H1 (cell line): Measurements from ENCODE around the gene IL7R. TPM values are rescaled to one million over a fixed set of nuclear protein-coding genes. Genes with fewer than 3 reads are reported as not detected.
A peak's percentile ranks its signal among the peaks of the same experiment; 100 is the strongest.

Experiments
- CTCF ChIA-PET: fragments of 300-600 bp; sonication (Branson Sonifier 250); formaldehyde crosslinking; loops from one replicate; lab custom pipeline; 2021; ENCODE audit not compliant: partially characterized antibody; lab: Charles Lee
- POLR2A ChIA-PET: fragments of 300-600 bp; sonication (Branson Sonifier 250); formaldehyde crosslinking; loops from one replicate; lab custom pipeline; 2021; ENCODE audit warnings: inconsistent platforms; ENCODE audit not compliant: partially characterized antibody; lab: Charles Lee
- DNase-seq, 2 experiments: peaks; one replicate each; pipeline versions ENCODE4 v3.0.0 to v3.0.0-alpha.2; 2010 to 2022; ENCODE audit warnings: low spot score in 2 of 2, low read depth in 1 of 2, mixed read lengths in 1 of 2
- FAIRE-seq: peaks from 2 replicates; lab custom pipeline; 2011; peaks lifted over from hg19 to GRCh38; lab: Jason Lieb, UNC
- H2AFZ ChIP-seq: 2 replicates; pipeline ENCODE4 v1.8.1; 2012; ENCODE audit warnings: low read length, inconsistent platforms
- H2AK5ac ChIP-seq: 2 replicates; pipeline ENCODE4 v1.6.1; 2013; ENCODE audit warnings: low read depth, low read length
- H2BK120ac ChIP-seq: replicated peaks from 2 replicates; pipeline ENCODE3; 2013; ENCODE audit warnings: low read depth, low read length, inconsistent platforms
- H2BK12ac ChIP-seq: 2 replicates; pipeline ENCODE4 v1.6.1; 2013; ENCODE audit warnings: low read depth, low read length
- H2BK15ac ChIP-seq: 2 replicates; pipeline ENCODE4 v1.6.1; 2013; ENCODE audit warnings: low read length
- H2BK20ac ChIP-seq: 2 replicates; pipeline ENCODE4 v1.6.1; 2013; ENCODE audit warnings: low read length
- H2BK5ac ChIP-seq: 2 replicates; pipeline ENCODE4 v1.6.1; 2013; ENCODE audit warnings: low read depth, low read length
- H3K14ac ChIP-seq: 2 replicates; pipeline ENCODE4 v1.6.1; 2013; ENCODE audit warnings: inconsistent platforms; ENCODE audit not compliant: insufficient read length
- H3K18ac ChIP-seq: 2 replicates; pipeline ENCODE4 v1.6.1; 2013; ENCODE audit warnings: low read length; ENCODE audit errors: extremely low read depth
- H3K23ac ChIP-seq: 2 replicates; pipeline ENCODE4 v1.6.1; 2013; ENCODE audit warnings: inconsistent platforms; ENCODE audit not compliant: insufficient read length
- H3K23me2 ChIP-seq: 2 replicates; pipeline ENCODE4 v1.6.1; 2013; ENCODE audit warnings: low read depth, low read length
- H3K27ac ChIP-seq: 2 replicates; pipeline ENCODE4 v1.6.1; 2011; ENCODE audit warnings: low read depth, low read length, inconsistent platforms
- H3K27me3 ChIP-seq, 4 experiments: replicated peaks in 1 of 4; 1 replicate in 1 of 4; 2 replicates in 3 of 4; pipeline versions ENCODE4 v1.6.1 to v1.8.1; 2011 to 2013; ENCODE audit warnings: low read length in 3 of 4, mild to moderate bottlenecking in 3 of 4, inconsistent platforms in 2 of 4, mixed read lengths in 2 of 4, moderate library complexity in 1 of 4; ENCODE audit not compliant: control insufficient read depth in 3 of 4, insufficient read depth in 3 of 4; ENCODE audit errors: extremely low read depth in 1 of 4
- H3K36me3 ChIP-seq, 4 experiments: 2 replicates each; pipeline versions ENCODE4 v1.6.1 to v1.8.1; 2011 to 2013; ENCODE audit warnings: mild to moderate bottlenecking in 4 of 4, low read length in 3 of 4, moderate library complexity in 2 of 4, control low read depth in 1 of 4, inconsistent platforms in 1 of 4; ENCODE audit not compliant: insufficient read depth in 4 of 4, control insufficient read depth in 2 of 4
- H3K4ac ChIP-seq: replicated peaks from 2 replicates; pipeline ENCODE3; 2013; ENCODE audit warnings: low read length, low read depth, mixed read lengths, inconsistent platforms; ENCODE audit not compliant: insufficient read length
- H3K4me1 ChIP-seq, 4 experiments: replicated peaks in 1 of 4; 1 replicate in 1 of 4; 2 replicates in 3 of 4; pipeline versions ENCODE4 v1.6.1 to v1.8.1; 2011 to 2013; ENCODE audit warnings: low read length in 3 of 4, inconsistent platforms in 2 of 4, mixed read lengths in 1 of 4; ENCODE audit not compliant: insufficient read depth in 4 of 4, control insufficient read depth in 3 of 4
- H3K4me2 ChIP-seq, 2 experiments: 2 replicates each; pipeline versions ENCODE4 v1.6.1 to v1.8.1; 2011 to 2013; ENCODE audit warnings: low read depth in 2 of 2, low read length in 2 of 2, control low read depth in 1 of 2, inconsistent platforms in 1 of 2, mild to moderate bottlenecking in 1 of 2; ENCODE audit not compliant: insufficient read depth in 1 of 2
- H3K4me3 ChIP-seq, 4 experiments: fragments of 200-600, 300-600 bp in 1 of 4; sonication (generic), shearing (Covaris generic), sonication (Bioruptor Twin) in 1 of 4; 2 replicates each; pipeline versions ENCODE4 v1.5.1 to v1.8.1; 2011 to 2016; ENCODE audit warnings: low read length in 4 of 4, low read depth in 3 of 4, control low read depth in 2 of 4, inconsistent platforms in 2 of 4, mild to moderate bottlenecking in 2 of 4, mixed read lengths in 1 of 4, moderate library complexity in 1 of 4; ENCODE audit not compliant: insufficient read depth in 2 of 4; ENCODE audit errors: extremely low read depth in 1 of 4
- H3K56ac ChIP-seq: replicated peaks from 2 replicates; pipeline ENCODE3; 2013; ENCODE audit warnings: low read depth, mild to moderate bottlenecking, mixed read lengths, low read length, inconsistent platforms; ENCODE audit not compliant: insufficient read length
- H3K79me1 ChIP-seq: 2 replicates; pipeline ENCODE4 v1.6.1; 2013; ENCODE audit warnings: low read depth, low read length, control low read depth
- H3K79me2 ChIP-seq, 2 experiments: 2 replicates each; pipeline versions ENCODE4 v1.6.1 to v1.8.1; 2012 to 2013; ENCODE audit warnings: low read length in 2 of 2, mild to moderate bottlenecking in 2 of 2, inconsistent platforms in 1 of 2; ENCODE audit not compliant: insufficient read depth in 2 of 2, control insufficient read depth in 1 of 2
- H3K9ac ChIP-seq, 4 experiments: replicated peaks in 1 of 4; 1 replicate in 1 of 4; 2 replicates in 3 of 4; pipeline versions ENCODE4 v1.6.1 to v1.8.1; 2011 to 2013; ENCODE audit warnings: low read depth in 3 of 4, low read length in 3 of 4, control low read depth in 2 of 4, mild to moderate bottlenecking in 2 of 4, moderate library complexity in 2 of 4, inconsistent platforms in 1 of 4; ENCODE audit errors: extremely low read depth in 1 of 4
- H3K9me3 ChIP-seq, 2 experiments: 2 replicates each; pipeline versions ENCODE4 v1.6.1 to v1.8.1; 2012 to 2013; ENCODE audit warnings: mild to moderate bottlenecking in 2 of 2, moderate library complexity in 2 of 2, control low read depth in 1 of 2, inconsistent platforms in 1 of 2, low read depth in 1 of 2, low read length in 1 of 2, mixed read lengths in 1 of 2; ENCODE audit not compliant: insufficient read depth in 2 of 2
- H4K20me1 ChIP-seq, 2 experiments: replicated peaks in 1 of 2; 2 replicates each; pipeline versions ENCODE3 to v1.8.1; 2011 to 2013; ENCODE audit warnings: inconsistent platforms in 2 of 2, low read length in 2 of 2, mild to moderate bottlenecking in 1 of 2; ENCODE audit not compliant: insufficient read depth in 2 of 2, control insufficient read depth in 1 of 2
- H4K5ac ChIP-seq: 2 replicates; pipeline ENCODE4 v1.6.1; 2013; ENCODE audit warnings: low read length, low read depth, mixed read lengths, inconsistent platforms; ENCODE audit not compliant: insufficient read length
- H4K8ac ChIP-seq: 2 replicates; pipeline ENCODE4 v1.8.0; 2013; ENCODE audit warnings: mild to moderate bottlenecking, moderate library complexity, low read length, inconsistent platforms; ENCODE audit not compliant: insufficient read depth; ENCODE audit errors: extremely low read depth
- H4K91ac ChIP-seq: replicated peaks from 2 replicates; pipeline ENCODE3; 2013; ENCODE audit warnings: low read length, mixed read lengths, inconsistent platforms; ENCODE audit not compliant: insufficient read length
- CBX8 ChIP-seq: fragments of 300-800, 300-1000 bp; sonication (generic); IDR thresholded peaks from 2 replicates; pipeline ENCODE4 v1.7.1; 2016; ENCODE audit warnings: low read depth, low read length, borderline replicate concordance
- JUN ChIP-seq: IDR thresholded peaks from 2 replicates; pipeline ENCODE4 v1.6.1; 2011; ENCODE audit warnings: low read depth, mild to moderate bottlenecking, improper control_type of control experiment, low read length
- MAFK ChIP-seq: IDR thresholded peaks from 2 replicates; pipeline ENCODE4 v1.6.1; 2012; ENCODE audit warnings: low read depth, mild to moderate bottlenecking, improper control_type of control experiment, low read length
- NRF1 ChIP-seq: IDR thresholded peaks from 2 replicates; pipeline ENCODE4 v1.6.1; 2011; ENCODE audit warnings: mild to moderate bottlenecking, low read depth, low read length, improper control_type of control experiment
- POLR2AphosphoS5 ChIP-seq: IDR thresholded peaks from 2 replicates; pipeline ENCODE4 v1.6.1; 2011; ENCODE audit warnings: low read depth, low read length
- POU5F1 ChIP-seq: IDR thresholded peaks from 2 replicates; pipeline ENCODE4 v1.6.1; 2011; ENCODE audit warnings: low read depth, mild to moderate bottlenecking, low read length, moderate library complexity
- RAD21 ChIP-seq, 2 experiments: IDR thresholded peaks in 1 of 2; conservative IDR thresholded peaks in 1 of 2; 2 replicates each; pipeline ENCODE4 v1.6.1; 2011; ENCODE audit warnings: low read depth in 2 of 2, low read length in 2 of 2, improper control_type of control experiment in 1 of 2, inconsistent platforms in 1 of 2, mild to moderate bottlenecking in 1 of 2, moderate library complexity in 1 of 2
- SIX5 ChIP-seq: IDR thresholded peaks from 2 replicates; pipeline ENCODE4 v1.6.1; 2011; ENCODE audit warnings: mild to moderate bottlenecking, low read depth, low read length
- TBP ChIP-seq: IDR thresholded peaks from 2 replicates; pipeline ENCODE4 v1.6.1; 2011; ENCODE audit warnings: low read depth, low read length, improper control_type of control experiment
- WGBS, 2 experiments: shearing (Covaris generic) in 1 of 2; methylation state at CpG; one replicate each; pipeline versions ENCODE4 v1.1.6 to v1.1.7; 2013 to 2015; ENCODE audit warnings: low lambda C conversion rate in 2 of 2, mixed read lengths in 2 of 2, inconsistent platforms in 1 of 2, low coverage in 1 of 2, missing lambda C conversion rate in 1 of 2; ENCODE audit not compliant: insufficient replicate concordance in 2 of 2, insufficient coverage in 1 of 2, insufficient read length in 1 of 2; ENCODE audit errors: extremely low coverage in 1 of 2, missing lambda C conversion rate in 1 of 2; 5-methylcytosine and 5-hydroxymethylcytosine counted together
- polyA plus RNA-seq, 7 experiments: library from polyadenylated mRNA; depleted of rRNA in 3 of 7; stranded (reverse) in 5 of 7; unstranded in 2 of 7; fragments of >200 nt in 5 of 7; fragments of 200-250 nt in 2 of 7; gene quantifications; 1 replicate in 5 of 7; 2 replicates in 1 of 7; 4 replicates in 1 of 7; pipeline versions ENCODE4 v1.2.1 to v1.2.3, GENCODE V29; 2011 to 2013; ENCODE audit warnings: missing spikeins in 2 of 7, mixed read lengths in 2 of 7
- total RNA-seq: library from RNA; stranded (reverse); fragmentation: NEBNext Ultra II Directional; extraction: Animal tissue kit (Norgen Biotek cat#: 25700); gene quantifications from 2 replicates; pipeline ENCODE4 v1.2.1, GENCODE V29; 2021
- TF ChIP-seq, protein P1 (sequence below): IDR thresholded peaks from 2 replicates; pipeline ENCODE4 v1.6.1; 2011; ENCODE audit warnings: low read depth, mild to moderate bottlenecking, low read length; ENCODE audit not compliant: insufficient read depth
- TF ChIP-seq, protein P2 (sequence below): IDR thresholded peaks from 2 replicates; pipeline ENCODE4 v1.6.1; 2012; ENCODE audit warnings: inconsistent platforms

IL7R gene
- total and polyA plus RNA-seq, 2 of the 8 experiments (the other 6 are each of a cell fraction or from before 2014, with no cell fraction given) = not detected

GRCh38 chr5:35815089-35815936 lies 41.4 kb upstream of the IL7R start:
- H3K56ac ChIP-seq = no peak overlapping the region
- POLR2A ChIA-PET = no interaction called here
- H3K18ac ChIP-seq = no peak overlapping the region
- 0 out of 2 replicates have a peak overlapping the region, but pooled peaks have one; percentile 17 for H2AFZ ChIP-seq
- no peak overlapping the region for H4K91ac ChIP-seq
- no peak overlapping the region for H3K4me3 ChIP-seq
- H3K4me2 ChIP-seq = no peak overlapping the region
- no peaks in the 10 kb centered on the region for H3K23me2 ChIP-seq
- H4K8ac ChIP-seq = no peak overlapping the region
- H3K27ac ChIP-seq = no peak overlapping the region
- no peak overlapping the region for H3K14ac ChIP-seq
- H2BK20ac ChIP-seq = no peak overlapping the region
- H3K9me3 ChIP-seq = no peaks in the 10 kb centered on the region
- no peaks in the 10 kb centered on the region for H3K4me1 ChIP-seq
- H2BK12ac ChIP-seq = no peak overlapping the region
- FAIRE-seq (peak; percentile 76), DNase-seq (no peak)
- H2BK15ac ChIP-seq = no peak overlapping the region
- WGBS, 2 experiments = 81% methylated on average over 10 of the region's 10 CpGs; no CpG with 5 or more reads in 1 of the 2 experiments
- no peaks in the 10 kb centered on the region; a peak in 1 of 8 replicates for H3K36me3 ChIP-seq
- no peak overlapping the region for H3K23ac ChIP-seq
- H2BK5ac ChIP-seq = no peak overlapping the region
- no peak overlapping the region for H2AK5ac ChIP-seq
- H3K79me1 ChIP-seq = no peaks in the 10 kb centered on the region
- H3K9ac ChIP-seq = no peak overlapping the region; a peak in 1 of 7 replicates
- H4K20me1 ChIP-seq = no peaks in the 10 kb centered on the region
- no peaks in the 10 kb centered on the region for H3K27me3 ChIP-seq
- H3K79me2 ChIP-seq = no peaks in the 10 kb centered on the region
- H2BK120ac ChIP-seq = no peak overlapping the region
- no peak overlapping the region for H4K5ac ChIP-seq
- no peak overlapping the region for H3K4ac ChIP-seq
- CTCF ChIA-PET = interaction anchor here (0.9 kb wide), 2 partner anchors 11 to 12 kb away, joined by 3 read pairs; no protein-coding TSS in a partner anchor
- no peak for TF ChIP-seq TBP
- TF ChIP-seq, protein P1, sequence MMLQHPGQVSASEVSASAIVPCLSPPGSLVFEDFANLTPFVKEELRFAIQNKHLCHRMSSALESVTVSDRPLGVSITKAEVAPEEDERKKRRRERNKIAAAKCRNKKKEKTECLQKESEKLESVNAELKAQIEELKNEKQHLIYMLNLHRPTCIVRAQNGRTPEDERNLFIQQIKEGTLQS = no peak
- TF ChIP-seq JUN = no peak
- no peak for TF ChIP-seq POLR2AphosphoS5
- TF ChIP-seq SIX5 = no peak
- TF ChIP-seq NRF1 = no peak
- TF ChIP-seq, protein P2, sequence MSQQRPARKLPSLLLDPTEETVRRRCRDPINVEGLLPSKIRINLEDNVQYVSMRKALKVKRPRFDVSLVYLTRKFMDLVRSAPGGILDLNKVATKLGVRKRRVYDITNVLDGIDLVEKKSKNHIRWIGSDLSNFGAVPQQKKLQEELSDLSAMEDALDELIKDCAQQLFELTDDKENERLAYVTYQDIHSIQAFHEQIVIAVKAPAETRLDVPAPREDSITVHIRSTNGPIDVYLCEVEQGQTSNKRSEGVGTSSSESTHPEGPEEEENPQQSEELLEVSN = no peak
- no peak for TF ChIP-seq POU5F1
- no peak for TF ChIP-seq MAFK
- TF ChIP-seq RAD21 (IDR thresholded peaks at IDR 0.05 in 1 of 2, conservative IDR thresholded peaks at IDR 0.05 in 1 of 2; ENCODE audit: low read depth in 2 of 2, low read length in 2 of 2) = peak in 1 of 2 experiments; percentile 46; a peak in 2 of 4 replicates
- no peak for TF ChIP-seq CBX8
